NCI-H345 treated with DMSO at 0.1 percent for 48 hours (cell line): ENCODE data around the gene PYCR2.
"Not testable (repeated sequence)": the region's sequence is repeated elsewhere in the genome, so short reads cannot be mapped to it uniquely, and the experiment has no call there.

Experiments used
- DNase-seq: peaks from one replicate; lab custom pipeline; 2025; ENCODE audit not compliant: unreplicated experiment; lab: John Stamatoyannopoulos, UW

Gene PYCR2

DNA sequence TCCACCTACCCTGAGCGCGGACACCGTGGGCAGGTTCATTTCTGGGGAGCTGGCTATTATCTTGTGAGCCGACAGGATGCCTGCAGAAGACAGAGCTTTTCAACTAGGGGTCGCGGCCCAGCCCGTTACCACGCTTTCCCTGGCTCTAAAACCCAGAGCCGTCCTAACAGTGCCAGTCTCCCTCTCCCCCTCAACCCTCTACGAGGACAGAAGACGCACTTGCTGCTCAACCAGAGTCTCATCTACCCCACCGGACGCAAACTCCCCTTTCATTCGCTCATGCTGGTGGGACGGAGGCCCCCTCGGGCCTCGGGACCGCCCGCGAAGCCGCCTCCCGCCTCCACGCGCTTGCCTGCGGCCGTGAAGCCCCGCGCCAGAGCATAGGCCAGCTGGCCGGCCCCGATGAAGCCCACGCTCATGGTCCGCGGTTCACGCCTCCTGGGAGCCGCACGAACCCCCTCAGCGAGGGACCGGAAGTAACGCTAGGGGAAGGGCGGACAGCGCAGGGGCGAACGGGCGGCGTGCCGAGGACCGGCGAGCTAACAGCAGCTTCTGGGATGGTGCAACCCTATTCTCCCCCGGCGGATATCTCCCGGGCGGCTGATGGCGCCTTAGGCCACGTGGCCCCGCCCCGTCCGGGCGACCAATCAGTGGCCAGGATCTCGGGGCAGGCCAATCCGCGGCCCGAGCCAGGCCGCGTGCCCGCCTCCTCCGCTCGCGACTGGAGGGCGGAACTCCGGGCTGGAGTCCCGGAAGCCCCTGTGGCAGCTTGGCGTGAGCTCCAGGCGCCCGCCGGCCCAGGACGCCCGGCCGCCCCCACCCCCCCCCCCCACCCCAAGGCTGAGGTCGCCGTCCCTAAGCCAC lies at the start of gene PYCR2:
TSS of gene PYCR2 (minus strand) at position 559 of the 864 bp plus-strand sequence. CDS start at position 419, 140 bp downstream.
- peak; percentile 85 for DNase-seq

DNA sequence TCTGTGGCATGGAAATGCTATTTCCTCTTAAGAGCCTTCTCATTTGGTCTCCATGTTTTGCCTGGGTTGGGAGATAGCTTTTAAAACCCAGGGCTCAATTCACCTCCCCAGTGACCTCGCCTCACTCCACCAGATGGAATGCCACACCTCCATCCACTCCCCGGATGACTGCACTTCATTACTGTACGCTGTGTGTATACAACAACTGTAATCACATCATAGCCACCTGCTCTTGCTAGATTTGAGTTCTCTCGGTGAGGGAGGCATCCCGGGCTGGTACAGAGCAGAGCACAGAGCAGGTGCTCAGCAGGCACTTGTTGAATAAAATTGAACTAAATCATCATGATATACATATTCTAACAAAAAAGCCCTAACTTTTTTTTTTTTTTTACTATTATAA lies 49.1 kb upstream of the PYCR2 start:
- peak; percentile 60 for DNase-seq

DNA sequence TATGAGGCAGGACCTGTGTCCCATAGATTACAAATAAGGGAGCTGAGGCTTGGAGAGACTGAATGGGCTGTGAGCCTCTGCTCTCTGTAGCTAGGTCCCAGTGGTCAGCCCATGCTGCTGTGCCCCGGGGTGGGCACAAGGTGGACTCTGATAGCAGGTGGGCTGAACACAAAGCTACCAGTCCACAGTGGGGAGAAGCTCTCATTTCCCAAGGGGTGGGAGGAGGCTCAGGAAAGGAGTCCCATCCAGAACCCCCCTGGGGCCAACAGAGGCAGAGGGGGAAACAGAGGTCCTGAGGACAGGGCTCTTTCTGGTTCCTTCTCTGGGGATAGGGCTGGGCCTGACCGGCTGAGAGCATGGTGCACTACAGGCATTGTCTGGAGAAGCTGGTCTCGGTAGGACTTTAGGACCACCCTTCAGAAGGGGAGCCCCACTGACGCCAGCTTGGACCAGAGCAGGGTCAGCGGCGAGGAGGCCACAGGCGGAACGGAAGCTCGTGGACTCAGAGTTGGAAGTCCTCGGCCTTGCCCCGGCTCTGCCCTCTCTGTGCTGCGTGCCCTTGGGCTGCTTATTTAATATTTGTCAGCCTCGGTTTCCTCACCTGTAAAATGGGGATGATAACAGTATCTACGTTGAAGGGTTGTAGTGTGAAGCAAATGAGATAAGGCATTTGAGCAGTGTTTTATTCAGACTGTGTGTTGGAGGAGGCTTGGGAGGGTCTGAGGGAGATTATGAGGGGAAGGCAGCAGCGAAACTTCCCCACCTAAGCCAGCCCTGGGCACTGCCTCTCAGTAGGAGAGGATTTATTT lies 48.5 kb upstream of the PYCR2 start:
- DNase-seq, result no peak

DNA sequence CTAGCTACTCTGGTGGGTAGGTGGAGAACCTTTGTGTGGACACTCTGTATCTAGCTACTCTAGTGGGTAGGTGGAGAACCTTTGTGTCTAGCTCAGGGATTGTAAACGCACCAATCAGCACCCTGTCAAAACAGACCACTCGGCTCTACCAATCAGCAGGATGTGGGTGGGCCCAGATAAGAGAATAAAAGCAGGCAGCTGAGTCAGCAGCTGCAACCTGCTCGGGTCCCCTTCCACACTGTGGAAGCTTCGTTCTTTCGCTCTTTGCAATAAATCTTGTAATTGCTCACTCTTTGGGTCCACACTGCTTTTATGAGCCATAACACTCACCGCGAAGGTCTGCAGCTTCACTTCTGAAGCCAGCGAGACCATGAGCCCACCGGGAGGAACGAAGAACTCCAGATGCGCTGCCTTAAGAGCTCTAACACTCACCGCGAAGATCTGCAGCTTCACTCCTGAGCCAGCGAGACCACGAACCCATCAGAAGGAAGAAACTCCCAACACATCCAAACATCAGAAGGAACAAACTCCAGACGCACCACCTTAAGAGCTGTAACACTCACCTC lies 46.6 kb upstream of the PYCR2 start:
- DNase-seq, result not testable (repeated sequence)

DNA sequence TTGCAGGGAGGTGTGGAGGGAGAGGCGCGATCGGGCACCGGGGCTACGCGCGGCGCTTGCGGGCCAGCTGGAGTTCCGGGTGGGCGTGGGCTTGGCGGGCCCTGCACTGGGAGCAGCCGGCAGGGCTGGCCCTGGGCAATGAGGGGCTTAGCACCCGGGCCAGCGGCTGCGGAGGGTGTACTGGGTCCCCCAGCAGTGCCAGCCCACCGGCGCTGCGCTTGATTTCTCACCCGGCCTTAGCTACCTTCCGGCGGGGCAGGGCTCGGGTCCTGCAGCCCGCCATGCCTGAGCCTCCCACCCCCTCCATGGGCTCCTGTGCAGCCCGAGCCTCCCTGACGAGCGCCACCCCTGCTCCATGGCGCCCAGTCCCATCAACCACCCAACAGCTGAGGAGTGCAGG lies 45.7 kb upstream of the PYCR2 start:
- DNase-seq, result not testable (repeated sequence)

DNA sequence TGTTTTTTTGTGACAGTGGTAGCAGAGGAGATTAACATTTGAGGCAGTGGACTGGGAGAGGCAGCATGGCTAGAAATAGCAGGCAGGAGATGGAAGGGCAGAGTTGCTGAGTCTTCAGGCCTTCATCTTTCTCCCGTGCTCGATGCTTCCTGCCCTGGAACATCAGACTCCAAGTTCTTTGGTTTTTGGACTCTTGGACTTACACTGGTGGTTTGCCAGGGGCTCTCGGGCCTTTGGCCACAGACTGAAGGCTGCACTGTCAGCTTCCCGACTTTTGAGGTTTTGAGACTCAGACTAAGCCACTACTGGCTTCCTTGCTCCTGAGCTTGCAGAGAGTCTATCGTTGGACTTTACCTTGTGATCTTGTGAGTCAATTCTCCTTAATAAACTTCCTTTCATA lies 41.2 kb upstream of the PYCR2 start:
- no peak for DNase-seq

DNA sequence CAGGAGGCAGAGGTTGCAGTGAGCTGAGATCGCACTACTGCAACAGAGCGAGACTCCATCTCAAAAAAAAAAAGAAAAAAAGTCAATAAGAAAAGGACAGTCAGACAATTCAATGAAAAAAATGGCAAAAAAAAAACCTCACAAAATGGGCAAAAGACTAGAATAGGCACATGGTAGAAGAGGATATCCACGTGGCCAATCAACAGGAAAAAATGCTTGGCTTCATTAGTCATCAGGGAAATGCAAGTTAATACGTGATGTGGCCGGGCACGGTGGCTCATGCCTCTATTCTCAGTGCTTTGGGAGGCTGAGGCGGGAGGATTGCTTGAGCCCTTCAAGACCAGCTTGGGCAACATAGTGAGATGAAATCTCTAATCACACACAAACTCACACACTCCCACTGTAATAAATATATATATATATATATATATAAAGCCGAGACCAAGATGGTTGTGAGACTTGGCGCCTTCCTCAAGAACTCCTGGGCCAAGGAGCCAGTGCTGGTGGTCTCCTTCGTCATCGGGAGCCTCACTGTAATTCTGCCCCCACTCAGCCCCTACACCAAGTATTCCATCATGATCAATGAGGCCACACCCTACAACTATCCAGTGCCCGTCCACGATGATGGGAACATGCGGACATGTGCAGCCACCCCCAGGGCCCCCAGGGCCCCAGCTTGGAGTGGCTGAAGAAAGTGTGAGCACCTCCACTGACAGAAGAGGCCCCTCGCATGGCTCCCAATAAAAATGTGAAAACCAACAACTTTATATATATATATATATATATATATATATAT lies 39.9 kb upstream of the PYCR2 start:
- DNase-seq, result no peak

DNA sequence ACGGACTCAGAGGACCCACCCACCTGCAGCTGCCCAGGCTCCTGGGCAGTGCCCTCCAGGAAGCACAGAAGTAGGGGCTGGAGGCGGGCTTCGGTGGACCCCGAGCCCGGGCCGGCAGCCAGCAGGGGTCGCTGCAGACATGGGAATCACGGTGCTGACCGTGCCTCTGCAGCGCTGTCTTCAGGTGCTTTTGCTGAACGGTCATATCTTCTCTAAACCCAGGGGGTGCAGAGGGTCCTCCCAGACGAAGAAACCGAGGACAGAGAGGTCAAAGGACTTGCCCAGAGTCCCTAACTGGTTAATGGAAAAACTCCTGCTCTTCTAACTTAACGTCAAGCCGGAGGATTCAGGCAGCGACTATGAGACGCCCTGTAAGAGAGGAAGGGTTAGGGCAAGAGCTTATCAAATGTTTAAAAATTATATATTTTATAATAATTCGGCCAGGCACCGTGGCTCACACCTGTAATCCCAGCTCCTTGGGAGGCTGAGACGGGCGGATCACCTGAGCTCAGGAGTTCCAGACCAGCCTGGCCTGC lies 38.5 kb upstream of the PYCR2 start:
- DNase-seq, result no peak

DNA sequence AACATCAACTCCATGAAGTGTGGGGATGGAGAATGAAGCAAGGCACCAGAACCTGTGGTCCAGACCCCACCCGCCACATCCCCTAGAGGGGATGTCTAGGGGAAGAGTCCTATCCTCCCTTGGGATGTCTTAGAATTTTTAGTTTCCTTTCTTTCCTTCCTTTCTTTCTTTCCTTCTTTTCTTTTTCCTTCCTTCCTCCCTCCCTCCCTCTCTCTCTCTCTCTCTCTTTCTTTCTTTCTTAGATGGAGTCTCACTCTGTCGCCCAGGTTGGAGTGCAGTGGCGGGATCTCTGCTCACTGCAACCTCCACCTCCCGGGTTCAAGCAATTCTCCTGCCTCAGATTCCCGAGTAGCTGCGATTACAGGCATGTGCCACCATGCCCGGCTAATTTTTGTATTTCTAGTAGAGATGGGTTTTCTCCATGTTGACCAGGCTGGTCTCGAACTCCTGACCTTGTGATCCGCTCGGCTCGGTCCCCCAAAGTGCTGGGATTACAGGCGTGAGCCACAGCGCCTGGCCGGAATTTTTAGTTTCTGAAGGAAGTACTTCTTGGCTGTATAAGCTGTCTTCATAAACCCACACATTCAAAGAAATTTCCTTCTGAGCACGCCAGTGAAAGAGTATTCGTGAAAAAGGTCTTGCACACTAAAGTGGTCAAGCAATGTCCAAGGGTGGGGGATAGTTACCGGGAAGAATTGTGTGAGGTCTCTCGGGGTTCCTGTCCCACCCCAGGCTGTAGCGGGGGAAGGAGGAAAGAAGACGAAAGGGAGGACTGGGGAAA lies 37.8 kb upstream of the PYCR2 start:
- no peak for DNase-seq

DNA sequence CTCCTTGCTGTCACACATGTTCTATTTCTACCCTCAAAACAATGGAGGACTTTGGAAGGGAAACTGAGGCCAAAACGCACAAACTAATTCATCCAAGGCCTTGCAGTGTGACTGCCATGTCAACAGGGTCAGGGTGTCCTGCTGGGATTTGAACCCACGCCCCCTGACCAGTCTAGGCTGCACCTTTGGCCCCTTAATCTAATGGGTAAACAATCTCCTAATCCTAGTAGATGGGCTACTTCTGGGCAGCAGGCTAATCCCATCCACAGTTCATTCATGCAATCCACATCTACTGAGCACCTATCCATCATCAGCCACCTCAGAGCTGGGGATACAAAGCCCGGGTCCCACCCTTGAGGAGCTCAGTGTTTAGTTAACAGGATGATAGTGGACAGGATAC lies 34.0 kb upstream of the PYCR2 start:
- no peak for DNase-seq

DNA sequence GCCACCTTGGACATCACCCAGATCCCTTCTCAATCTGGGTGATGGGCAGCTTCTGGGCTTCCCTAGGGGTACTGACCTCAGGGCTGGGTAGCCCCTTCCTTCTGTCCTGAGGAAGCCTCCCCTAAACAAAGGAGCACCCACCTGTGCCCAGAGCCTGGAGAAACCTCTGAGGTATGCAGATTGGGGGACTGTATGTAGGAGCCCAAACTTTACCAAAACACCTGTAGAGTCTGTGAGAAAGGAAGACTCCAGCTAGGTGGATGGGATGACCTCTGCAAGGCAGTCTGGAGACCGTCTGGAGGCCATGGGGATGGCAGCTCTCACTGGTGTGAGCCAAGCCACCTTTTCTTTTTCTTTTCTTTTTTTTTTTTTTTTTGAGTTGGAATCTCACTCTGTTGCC lies 30.7 kb upstream of the PYCR2 start:
- no peak for DNase-seq

DNA sequence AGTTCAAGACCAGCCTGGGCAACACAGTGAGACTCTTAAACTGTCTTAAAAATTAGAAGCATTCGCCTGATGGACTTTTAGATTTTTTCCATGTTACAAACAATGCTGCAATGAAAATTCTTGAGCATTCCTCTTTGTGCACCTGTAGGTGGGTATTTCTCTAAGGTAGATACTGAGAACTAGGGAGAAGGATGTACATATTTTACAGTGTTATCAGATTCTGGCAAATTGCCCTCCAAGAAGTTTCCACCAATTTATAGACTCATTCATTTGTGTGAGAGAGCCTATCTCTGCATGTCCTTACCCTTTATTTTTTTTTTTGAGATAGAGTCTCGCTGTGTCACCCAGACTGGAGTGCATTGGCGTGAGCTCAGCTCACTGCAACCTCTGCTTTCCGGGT lies 29.3 kb upstream of the PYCR2 start:
- DNase-seq, result no peak

DNA sequence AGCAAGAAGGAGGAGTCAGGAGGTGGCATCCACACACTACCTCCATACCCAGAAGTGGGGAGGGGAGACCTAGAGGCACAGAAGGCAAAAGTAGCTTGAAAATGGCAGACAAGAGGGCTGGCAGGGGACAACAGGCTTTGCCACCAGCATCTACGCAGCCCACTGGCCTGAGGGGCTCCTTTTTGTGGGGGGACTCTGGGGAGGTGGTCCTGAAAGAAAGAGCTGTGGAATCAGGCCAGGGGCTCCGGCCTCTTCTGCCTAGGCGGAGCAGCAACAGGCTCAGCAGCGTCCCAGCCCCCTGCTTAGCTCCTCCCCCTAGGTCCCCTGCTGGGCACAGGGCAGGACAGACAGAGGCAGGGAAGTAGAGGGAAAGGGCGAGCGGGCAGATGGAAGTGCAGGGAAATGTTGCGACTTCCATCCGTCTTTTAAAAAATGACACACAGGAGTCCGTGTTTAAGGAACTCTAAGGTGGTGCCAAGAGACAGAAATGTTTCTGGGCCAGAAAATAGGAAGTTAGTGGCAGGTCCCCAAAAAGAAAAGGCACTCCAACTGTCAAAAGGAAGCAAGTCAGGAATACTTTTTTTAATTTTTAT lies 27.0 kb upstream of the PYCR2 start:
- no peak for DNase-seq

DNA sequence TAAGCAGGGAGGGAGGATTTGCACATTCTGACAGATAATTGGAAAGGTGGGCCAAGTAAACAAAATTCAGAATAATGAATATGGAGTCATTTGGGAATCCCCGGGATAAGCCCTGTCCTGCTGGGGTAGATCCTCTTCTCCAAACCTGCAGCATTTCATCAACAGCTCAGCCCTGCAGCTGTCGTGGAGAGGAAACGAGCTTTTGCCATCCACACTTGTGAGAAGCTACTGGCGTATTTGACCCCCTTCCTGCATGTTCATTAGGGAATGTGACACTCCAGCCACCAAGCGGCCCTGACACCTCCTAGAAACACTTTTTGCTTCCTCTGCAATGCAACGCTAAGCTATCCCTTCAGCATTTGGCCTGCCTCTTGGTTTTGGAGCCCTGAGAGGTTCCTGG lies 25.0 kb upstream of the PYCR2 start:
- no peak for DNase-seq

DNA sequence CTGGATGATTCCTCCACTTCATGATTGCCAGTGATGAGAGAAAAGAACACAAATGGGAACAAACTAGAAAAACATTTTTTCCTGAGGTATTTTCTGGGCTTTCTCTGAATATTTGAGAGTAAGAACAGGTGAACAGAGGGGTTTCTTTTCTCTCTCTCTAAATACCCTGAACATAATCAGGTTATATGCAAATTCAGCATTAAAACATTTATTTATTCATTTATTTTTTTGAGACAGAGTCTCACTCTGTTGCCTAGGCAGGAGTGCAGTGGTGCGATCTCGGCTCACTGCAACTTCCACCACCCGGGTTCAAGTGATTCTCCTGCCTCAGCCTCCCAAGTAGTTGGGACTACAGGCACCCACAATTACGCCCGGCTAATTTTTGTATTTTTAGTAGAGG lies 22.8 kb upstream of the PYCR2 start:
- no peak for DNase-seq

DNA sequence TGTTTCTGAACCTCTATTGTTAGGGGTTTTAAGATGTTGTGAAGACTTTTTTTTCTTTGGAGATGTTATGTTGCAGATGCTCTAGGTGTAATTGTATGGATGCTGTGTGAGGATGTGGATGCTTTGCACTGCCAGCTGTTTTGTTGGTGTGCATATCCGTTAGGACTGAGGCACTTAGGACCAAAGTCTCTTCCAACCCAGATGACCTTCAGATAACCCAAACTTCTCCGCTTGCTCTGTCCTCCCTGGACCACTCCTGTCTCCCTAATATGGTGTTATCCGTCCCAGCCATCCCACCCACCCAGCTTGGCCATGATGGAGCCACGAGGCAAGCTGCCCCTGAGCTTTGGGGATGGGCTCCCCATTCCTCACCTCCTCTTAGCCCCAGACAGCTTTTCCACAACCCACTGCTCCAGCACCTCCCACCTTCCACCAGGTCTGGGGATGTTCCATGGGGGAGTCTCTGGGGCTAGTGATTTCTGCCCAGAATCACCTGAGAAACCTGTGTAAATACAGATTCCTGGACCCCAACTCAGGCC lies 22.1 kb upstream of the PYCR2 start:
- DNase-seq, result no peak

DNA sequence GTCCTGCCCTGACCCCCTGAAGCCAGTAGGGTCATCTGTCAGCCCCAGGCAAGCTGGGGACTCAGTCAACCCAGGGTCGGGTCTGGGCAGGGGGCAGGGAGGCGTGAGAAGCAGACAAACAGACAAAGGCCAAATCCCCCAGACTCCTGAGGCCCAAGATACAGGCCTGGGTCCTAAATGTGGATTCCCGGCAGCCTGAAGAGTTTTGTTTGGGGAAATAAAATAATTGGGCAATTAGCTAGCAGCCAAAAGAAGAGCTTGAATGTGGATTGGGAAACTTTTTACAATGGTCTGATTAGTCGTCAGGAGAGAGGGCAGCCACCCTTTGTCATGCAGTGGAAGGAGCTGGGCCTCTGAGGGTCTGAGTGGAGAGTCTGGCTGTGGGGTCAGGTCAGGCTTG lies 21.5 kb upstream of the PYCR2 start:
- no peak for DNase-seq

DNA sequence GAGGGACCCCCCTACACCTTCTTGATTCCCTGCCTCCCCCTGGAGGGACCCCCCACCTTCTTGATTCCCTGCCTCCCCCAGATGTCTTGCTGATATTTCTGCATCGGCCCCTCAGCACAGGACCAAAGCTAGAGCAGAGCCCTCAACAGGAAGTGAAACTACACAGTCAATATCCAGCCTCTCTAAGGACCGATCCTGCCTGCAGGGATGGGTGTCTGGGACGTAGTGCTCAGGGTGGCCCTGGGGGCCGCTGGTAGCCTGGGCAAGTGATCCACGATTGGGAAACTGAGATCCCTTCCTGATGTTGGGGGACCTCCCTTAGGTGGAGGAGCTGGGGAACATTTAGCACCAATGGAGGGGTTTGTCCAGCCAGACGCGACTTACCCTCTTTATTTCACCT lies 20.9 kb upstream of the PYCR2 start:
- no peak for DNase-seq

DNA sequence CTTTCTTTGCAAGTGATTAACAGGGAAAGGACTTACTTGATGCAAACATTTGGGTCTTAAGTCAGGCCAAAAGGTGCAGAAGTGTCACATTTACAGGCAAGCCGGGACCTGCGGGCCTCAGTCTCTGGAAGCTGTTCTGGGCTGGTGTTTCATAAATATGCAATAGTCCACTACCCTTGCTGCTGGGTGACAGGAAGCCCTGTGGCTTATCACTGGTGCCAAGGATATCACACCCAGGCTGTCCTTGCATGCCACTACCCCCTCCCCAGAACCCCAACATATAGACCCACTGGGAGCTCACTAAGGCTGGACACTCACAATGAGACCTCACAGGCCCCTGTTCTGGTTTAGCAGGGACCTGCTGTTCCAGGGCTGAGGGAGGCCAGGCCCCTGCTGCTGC lies 20.3 kb upstream of the PYCR2 start:
- DNase-seq, result no peak
